H9 (cell line): ENCODE measurements around the gene CCM2. TPM values are rescaled to one million over a fixed set of nuclear protein-coding genes. Genes with fewer than 3 reads are reported as not detected.

ENCODE experiments used
- DNase-seq: peaks from one replicate; pipeline ENCODE4 v3.0.0-alpha.2; 2017
- H2AFZ ChIP-seq: one replicate; pipeline ENCODE4 v1.6.1; 2013; ENCODE audit warnings: mild to moderate bottlenecking, low read length, control low read depth, moderate library complexity
- H2AK5ac ChIP-seq: 2 replicates; pipeline ENCODE4 v1.6.1; 2013; ENCODE audit warnings: low read length, control low read depth, mixed read lengths; ENCODE audit not compliant: insufficient read length
- H2BK120ac ChIP-seq: one replicate; pipeline ENCODE4 v1.6.1; 2013; ENCODE audit warnings: low read depth, mild to moderate bottlenecking, low read length, control low read depth, inconsistent platforms; ENCODE audit not compliant: poor library complexity, severe bottlenecking
- H2BK12ac ChIP-seq: 2 replicates; pipeline ENCODE4 v1.6.1; 2013; ENCODE audit warnings: low read length, control low read depth, mixed read lengths, low read depth; ENCODE audit not compliant: insufficient read length
- H2BK15ac ChIP-seq: 2 replicates; pipeline ENCODE4 v1.6.1; 2013; ENCODE audit warnings: low read depth, low read length, control low read depth
- H2BK20ac ChIP-seq: one replicate; pipeline ENCODE4 v1.6.1; 2013; ENCODE audit warnings: low read depth, mild to moderate bottlenecking, low read length, control low read depth, inconsistent platforms; ENCODE audit not compliant: poor library complexity, severe bottlenecking
- H2BK5ac ChIP-seq: 2 replicates; pipeline ENCODE4 v1.6.1; 2013; ENCODE audit warnings: low read length, control low read depth, mixed read lengths; ENCODE audit not compliant: insufficient read length
- H3K14ac ChIP-seq: 2 replicates; pipeline ENCODE4 v1.6.1; 2013; ENCODE audit warnings: low read length, control low read depth; ENCODE audit not compliant: insufficient read depth
- H3K18ac ChIP-seq: 2 replicates; pipeline ENCODE4 v1.6.1; 2013; ENCODE audit warnings: low read depth, mild to moderate bottlenecking, mixed read lengths, low read length, control low read depth; ENCODE audit not compliant: insufficient read length
- H3K23ac ChIP-seq: 2 replicates; pipeline ENCODE4 v1.6.1; 2013; ENCODE audit warnings: low read length, control low read depth, mixed read lengths, low read depth; ENCODE audit not compliant: insufficient read length
- H3K23me2 ChIP-seq: 2 replicates; pipeline ENCODE4 v1.6.1; 2013; ENCODE audit warnings: low read depth, mild to moderate bottlenecking, mixed read lengths, low read length, control low read depth; ENCODE audit not compliant: insufficient read length, poor library complexity, severe bottlenecking
- H3K27ac ChIP-seq: 2 replicates; pipeline ENCODE4 v1.5.1; 2013; ENCODE audit warnings: low read length, control low read depth, mixed read lengths, low read depth; ENCODE audit not compliant: insufficient read length
- H3K27me3 ChIP-seq: 2 replicates; pipeline ENCODE4 v1.6.1; 2013; ENCODE audit warnings: low read length, control low read depth, inconsistent platforms; ENCODE audit not compliant: insufficient read depth
- H3K4ac ChIP-seq: 2 replicates; pipeline ENCODE4 v1.6.1; 2013; ENCODE audit warnings: low read depth, mild to moderate bottlenecking, control low read depth, inconsistent platforms, low read length, moderate library complexity
- H3K4me1 ChIP-seq: 2 replicates; pipeline ENCODE4 v1.6.1; 2013; ENCODE audit warnings: low read length, control low read depth, inconsistent platforms; ENCODE audit not compliant: insufficient read depth
- H3K4me2 ChIP-seq: 2 replicates; pipeline ENCODE4 v1.6.1; 2013; ENCODE audit warnings: low read length, control low read depth, mixed read lengths; ENCODE audit not compliant: insufficient read length, insufficient read depth
- H3K56ac ChIP-seq: 2 replicates; pipeline ENCODE4 v1.6.1; 2013; ENCODE audit warnings: low read depth, mild to moderate bottlenecking, mixed read lengths, low read length, control low read depth; ENCODE audit not compliant: insufficient read length
- H3K79me1 ChIP-seq: 2 replicates; pipeline ENCODE4 v1.6.1; 2013; ENCODE audit warnings: low read depth, mild to moderate bottlenecking, moderate library complexity, low read length, control low read depth, inconsistent platforms; ENCODE audit not compliant: insufficient read depth, poor library complexity, severe bottlenecking
- H3K79me2 ChIP-seq: 2 replicates; pipeline ENCODE4 v1.6.1; 2013; ENCODE audit warnings: low read length, control low read depth, inconsistent platforms; ENCODE audit not compliant: insufficient read depth
- H3K9ac ChIP-seq: 2 replicates; pipeline ENCODE4 v1.6.1; 2013; ENCODE audit warnings: low read length, control low read depth, mixed read lengths; ENCODE audit not compliant: insufficient read length; ENCODE audit errors: extremely low read depth
- H3K9me3 ChIP-seq: one replicate; pipeline ENCODE4 v1.6.1; 2013; ENCODE audit warnings: low read depth, low read length, inconsistent platforms; ENCODE audit not compliant: control insufficient read depth
- H3T11ph ChIP-seq: one replicate; pipeline ENCODE4 v1.6.1; 2013; ENCODE audit warnings: mild to moderate bottlenecking, low read length, control low read depth, inconsistent platforms
- H4K20me1 ChIP-seq: one replicate; pipeline ENCODE4 v1.6.1; 2013; ENCODE audit not compliant: control insufficient read depth, insufficient read length, insufficient read depth
- H4K5ac ChIP-seq: 2 replicates; pipeline ENCODE4 v1.6.1; 2013; ENCODE audit warnings: low read depth, mild to moderate bottlenecking, mixed read lengths, low read length, control low read depth; ENCODE audit not compliant: insufficient read length
- H4K8ac ChIP-seq: replicated peaks from 2 replicates; pipeline ENCODE4 v1.6.1; 2013; ENCODE audit warnings: low read length, control low read depth, mixed read lengths, low read depth; ENCODE audit not compliant: insufficient read length
- H4K91ac ChIP-seq: 2 replicates; pipeline ENCODE4 v1.6.1; 2013; ENCODE audit warnings: low read depth, mild to moderate bottlenecking, moderate library complexity, mixed read lengths, low read length, control low read depth; ENCODE audit not compliant: insufficient read length
- H3K27ac Mint-ChIP-seq, 3 experiments: 2 replicates in 2 of 3; 3 replicates in 1 of 3; pipeline ENCODE4 v1.8.0; 2020 to 2021; ENCODE audit warnings: mixed read lengths in 3 of 3, mild to moderate bottlenecking in 1 of 3, moderate library complexity in 1 of 3
- H3K27me3 Mint-ChIP-seq: 2 replicates; pipeline ENCODE4 v1.8.0; 2021; ENCODE audit warnings: low read depth, mild to moderate bottlenecking, moderate library complexity, mixed read lengths
- H3K36me3 Mint-ChIP-seq, 3 experiments: 2 replicates in 2 of 3; 3 replicates in 1 of 3; pipeline ENCODE4 v1.8.0; 2020 to 2021; ENCODE audit warnings: low read depth in 3 of 3, mixed read lengths in 3 of 3; ENCODE audit not compliant: insufficient read depth in 1 of 3
- H3K4me1 Mint-ChIP-seq, 2 experiments: 2 replicates each; pipeline ENCODE4 v1.8.0; 2020; ENCODE audit warnings: mixed read lengths in 2 of 2
- H3K4me3 Mint-ChIP-seq, 2 experiments: 2 replicates in 1 of 2; 3 replicates in 1 of 2; pipeline ENCODE4 v1.8.0; 2020 to 2021; ENCODE audit warnings: mild to moderate bottlenecking in 2 of 2, mixed read lengths in 2 of 2, moderate library complexity in 1 of 2
- H3K9me3 Mint-ChIP-seq, 2 experiments: 2 replicates in 1 of 2; 3 replicates in 1 of 2; pipeline ENCODE4 v1.8.0; 2020; ENCODE audit warnings: mild to moderate bottlenecking in 2 of 2, mixed read lengths in 2 of 2, moderate library complexity in 1 of 2
- WGBS: extraction: QIAGEN DNeasy Blood & Tissue Kit; methylation state at CpG from one replicate; pipeline ENCODE4 v1.1.7; 2013; ENCODE audit warnings: missing lambda C conversion rate, low lambda C conversion rate, mixed read lengths; ENCODE audit not compliant: insufficient read length; ENCODE audit errors: extremely low coverage; 5-methylcytosine and 5-hydroxymethylcytosine counted together
- total RNA-seq: library from RNA; stranded (reverse); gene quantifications from 2 replicates; pipeline ENCODE4 v1.2.1, GENCODE V29; 2021
- TF ChIP-seq, protein P1 (sequence below): fragments of 200-600 bp; sonication (generic); conservative IDR thresholded peaks from 3 replicates; pipeline ENCODE4 v1.8.0; 2021; ENCODE audit warnings: antibody characterized with exemption, mild to moderate bottlenecking

The CCM2 gene
- total RNA-seq, 1 experiment from 2014 or later: 30.4 TPM

DNA sequence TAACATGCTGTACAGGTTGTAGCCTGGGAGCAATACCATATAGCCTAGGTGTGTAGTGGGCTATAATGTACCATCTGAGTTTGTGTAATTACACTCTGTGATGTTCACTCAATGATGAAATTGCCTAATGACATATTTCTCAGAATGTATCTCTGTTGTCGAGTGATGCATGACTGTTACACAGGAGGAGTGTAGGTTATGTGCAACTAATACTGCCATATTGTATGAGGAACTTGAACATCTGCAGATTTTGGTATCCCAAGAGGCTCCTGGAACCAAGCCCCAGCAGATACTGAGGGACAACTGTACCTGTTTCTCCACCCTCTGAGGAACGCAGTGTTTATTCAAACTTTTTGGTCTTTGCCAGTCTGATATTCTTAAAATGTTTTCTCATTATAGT is 50.2 kb downstream of the CCM2 start:
- no CpG with 5 or more reads among the region's 2 CpGs for WGBS

More for the DNA sequence above, 50.2 kb downstream of the CCM2 start:
- H3K27me3 Mint-ChIP-seq: no peaks in the 10 kb centered on the region
- H3K14ac ChIP-seq: no peak overlapping the region
- H2BK5ac ChIP-seq: no peak overlapping the region
- no peak overlapping the region for H4K91ac ChIP-seq
- H3K79me1 ChIP-seq: no peaks in the 10 kb centered on the region
- no peaks in the 10 kb centered on the region for H3K9me3 ChIP-seq
- H3T11ph ChIP-seq: no peak overlapping the region
- H2BK20ac ChIP-seq: no peak overlapping the region
- no peak overlapping the region for H3K4me3 Mint-ChIP-seq
- no peaks in the 10 kb centered on the region for H3K27me3 ChIP-seq
- no peak overlapping the region for H2BK120ac ChIP-seq
- H2AK5ac ChIP-seq: no peak overlapping the region
- H2AFZ ChIP-seq: no peak overlapping the region
- no peak overlapping the region for H3K27ac ChIP-seq
- H3K36me3 Mint-ChIP-seq: peaks cover 0 to 2% (median under 1%) of the 10 kb centered on the region in 3 experiments; a peak in 3 of 7 replicates
- no peak overlapping the region for H2BK15ac ChIP-seq
- H3K9ac ChIP-seq: no peak overlapping the region
- H2BK12ac ChIP-seq: no peak overlapping the region
- DNase-seq: no peak
- H4K20me1 ChIP-seq: no peaks in the 10 kb centered on the region
- H3K4ac ChIP-seq: no peak overlapping the region
- H4K8ac ChIP-seq: no peak overlapping the region
- H3K4me2 ChIP-seq: no peak overlapping the region
- H3K4me1 ChIP-seq: no peaks in the 10 kb centered on the region
- H3K79me2 ChIP-seq: no peaks in the 10 kb centered on the region
- H3K56ac ChIP-seq: no peak overlapping the region
- no peaks in the 10 kb centered on the region for H3K9me3 Mint-ChIP-seq
- H4K5ac ChIP-seq: no peak overlapping the region
- TF ChIP-seq, protein P1, sequence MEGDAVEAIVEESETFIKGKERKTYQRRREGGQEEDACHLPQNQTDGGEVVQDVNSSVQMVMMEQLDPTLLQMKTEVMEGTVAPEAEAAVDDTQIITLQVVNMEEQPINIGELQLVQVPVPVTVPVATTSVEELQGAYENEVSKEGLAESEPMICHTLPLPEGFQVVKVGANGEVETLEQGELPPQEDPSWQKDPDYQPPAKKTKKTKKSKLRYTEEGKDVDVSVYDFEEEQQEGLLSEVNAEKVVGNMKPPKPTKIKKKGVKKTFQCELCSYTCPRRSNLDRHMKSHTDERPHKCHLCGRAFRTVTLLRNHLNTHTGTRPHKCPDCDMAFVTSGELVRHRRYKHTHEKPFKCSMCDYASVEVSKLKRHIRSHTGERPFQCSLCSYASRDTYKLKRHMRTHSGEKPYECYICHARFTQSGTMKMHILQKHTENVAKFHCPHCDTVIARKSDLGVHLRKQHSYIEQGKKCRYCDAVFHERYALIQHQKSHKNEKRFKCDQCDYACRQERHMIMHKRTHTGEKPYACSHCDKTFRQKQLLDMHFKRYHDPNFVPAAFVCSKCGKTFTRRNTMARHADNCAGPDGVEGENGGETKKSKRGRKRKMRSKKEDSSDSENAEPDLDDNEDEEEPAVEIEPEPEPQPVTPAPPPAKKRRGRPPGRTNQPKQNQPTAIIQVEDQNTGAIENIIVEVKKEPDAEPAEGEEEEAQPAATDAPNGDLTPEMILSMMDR: no peak
- H3K23me2 ChIP-seq: no peaks in the 10 kb centered on the region
- no peak overlapping the region for H3K23ac ChIP-seq
- H3K4me1 Mint-ChIP-seq: no peaks in the 10 kb centered on the region
- H3K27ac Mint-ChIP-seq: no peak overlapping the region
- no peak overlapping the region for H3K18ac ChIP-seq
